Measurements from ENCODE around the gene CNGA1. TPM values are rescaled to one million over a fixed set of nuclear protein-coding genes. Genes with fewer than 3 reads are reported as not detected.
"Not testable (repeated sequence)": the region's sequence is repeated elsewhere in the genome, so short reads cannot be mapped to it uniquely, and the experiment has no call there.

CNGA1 gene
- total RNA-seq, 4 donors from 2014 or later = 0.27 to 4.1 (median 0.55) TPM; not detected in 1

GRCh38 chr4:48015678-48016077 is 803 bp downstream of the CNGA1 start:
- H3K27me3 ChIP-seq = no peaks in the 10 kb centered on the region
- H3K9me3 ChIP-seq = no peaks in the 10 kb centered on the region
- no peak for DNase-seq
- no peak overlapping the region for H3K4me3 ChIP-seq
- peaks cover 0 to 3% of the 10 kb centered on the region in 2 donors for H3K4me1 ChIP-seq
- no peak overlapping the region for H3K27ac ChIP-seq
- no peak for TF ChIP-seq CTCF (IDR thresholded peaks at IDR 0.05)
- no peak for TF ChIP-seq POLR2A (IDR thresholded peaks at IDR 0.05)
- H3K36me3 ChIP-seq = no peaks in the 10 kb centered on the region
- intact Hi-C loops (cut with DNase I; ENCODE audit: low total_unique reads) = no loop called here

- no peak for TF ChIP-seq POLR2A (IDR thresholded peaks at IDR 0.05)
- TF ChIP-seq CTCF (IDR thresholded peaks at IDR 0.05) = no peak
- H3K36me3 ChIP-seq = no peaks in the 10 kb centered on the region
- no peaks in the 10 kb centered on the region for H3K27me3 ChIP-seq
- H3K4me1 ChIP-seq = peaks cover 0 to 3% of the 10 kb centered on the region in 2 donors
- intact Hi-C loops (cut with DNase I; ENCODE audit: low total_unique reads) = no loop called here
- no peak overlapping the region for H3K4me3 ChIP-seq
- no peak overlapping the region for H3K27ac ChIP-seq
- no peaks in the 10 kb centered on the region for H3K9me3 ChIP-seq
- no peak for DNase-seq
Observed at GRCh38 chr4:48015216-48015615, 1.3 kb downstream of the CNGA1 start.

GRCh38 chr4:48012824-48013223 is 3.7 kb downstream of the CNGA1 start:
- H3K36me3 ChIP-seq = no peaks in the 10 kb centered on the region
- intact Hi-C loops (cut with DNase I; ENCODE audit: low total_unique reads) = no loop called here
- no peak for TF ChIP-seq POLR2A (IDR thresholded peaks at IDR 0.05)
- no peak for TF ChIP-seq CTCF (IDR thresholded peaks at IDR 0.05)
- no peak overlapping the region for H3K27ac ChIP-seq
- H3K4me1 ChIP-seq = peaks cover 0 to 3% of the 10 kb centered on the region in 2 donors
- no peaks in the 10 kb centered on the region for H3K9me3 ChIP-seq
- no peak overlapping the region for H3K4me3 ChIP-seq
- no peaks in the 10 kb centered on the region for H3K27me3 ChIP-seq
- no peak for DNase-seq

- Histone ChIP-seq H3K4me3 (no peak overlapping the region), H3K4me1 (no peaks in the 10 kb centered on the region), H3K27me3 (no peaks in the 10 kb centered on the region), H3K36me3 (no peaks in the 10 kb centered on the region), H3K27ac (no peak overlapping the region), H3K9me3 (no peaks in the 10 kb centered on the region)
- DNase-seq = no peak
- intact Hi-C loops (cut with DNase I; ENCODE audit: low total_unique reads) = no loop called here
- TF ChIP-seq CTCF (IDR thresholded peaks at IDR 0.05) (no peak), POLR2A (IDR thresholded peaks at IDR 0.05) (no peak)
Observed at GRCh38 chr4:48011722-48012121, 4.8 kb downstream of the CNGA1 start.

- H3K27me3 ChIP-seq; H3K27ac ChIP-seq; DNase-seq; H3K4me3 ChIP-seq; H3K36me3 ChIP-seq; H3K4me1 ChIP-seq; intact Hi-C loops (cut with DNase I; ENCODE audit: low total_unique reads); H3K9me3 ChIP-seq: not testable (repeated sequence)
Observed at GRCh38 chr4:48010906-48011305, 5.6 kb downstream of the CNGA1 start.

GRCh38 chr4:48008021-48008596 is 8.4 kb downstream of the CNGA1 start:
- no peaks in the 10 kb centered on the region for H3K4me1 ChIP-seq
- H3K36me3 ChIP-seq = no peaks in the 10 kb centered on the region
- H3K27ac ChIP-seq = no peak overlapping the region
- DNase-seq = no peak
- TF ChIP-seq CTCF (IDR thresholded peaks at IDR 0.05) (no peak), POLR2A (IDR thresholded peaks at IDR 0.05) (no peak)
- H3K9me3 ChIP-seq = no peaks in the 10 kb centered on the region
- H3K27me3 ChIP-seq = no peaks in the 10 kb centered on the region
- intact Hi-C loops (cut with DNase I; ENCODE audit: low total_unique reads) = no loop called here
- no peak overlapping the region for H3K4me3 ChIP-seq

Data from uterus (tissue), 4 donors.